Stimulated activated CD8-positive, alpha-beta memory T cell treated with anti-CD3 and anti-CD28 coated beads, Interleukin-7, amount 100 ng/mL, for 1 hour (primary cell): ENCODE results near the gene SLC35E2B.
"Not testable (repeated sequence)": the region's sequence is repeated elsewhere in the genome, so short reads cannot be mapped to it uniquely, and the experiment has no call there.

Source experiments
- DNase-seq, 2 donors: peaks; one replicate each; pipeline ENCODE4 v3.0.0-alpha.2; 2020; ENCODE audit warnings: low read depth in 2 of 2

The SLC35E2B gene

DNA sequence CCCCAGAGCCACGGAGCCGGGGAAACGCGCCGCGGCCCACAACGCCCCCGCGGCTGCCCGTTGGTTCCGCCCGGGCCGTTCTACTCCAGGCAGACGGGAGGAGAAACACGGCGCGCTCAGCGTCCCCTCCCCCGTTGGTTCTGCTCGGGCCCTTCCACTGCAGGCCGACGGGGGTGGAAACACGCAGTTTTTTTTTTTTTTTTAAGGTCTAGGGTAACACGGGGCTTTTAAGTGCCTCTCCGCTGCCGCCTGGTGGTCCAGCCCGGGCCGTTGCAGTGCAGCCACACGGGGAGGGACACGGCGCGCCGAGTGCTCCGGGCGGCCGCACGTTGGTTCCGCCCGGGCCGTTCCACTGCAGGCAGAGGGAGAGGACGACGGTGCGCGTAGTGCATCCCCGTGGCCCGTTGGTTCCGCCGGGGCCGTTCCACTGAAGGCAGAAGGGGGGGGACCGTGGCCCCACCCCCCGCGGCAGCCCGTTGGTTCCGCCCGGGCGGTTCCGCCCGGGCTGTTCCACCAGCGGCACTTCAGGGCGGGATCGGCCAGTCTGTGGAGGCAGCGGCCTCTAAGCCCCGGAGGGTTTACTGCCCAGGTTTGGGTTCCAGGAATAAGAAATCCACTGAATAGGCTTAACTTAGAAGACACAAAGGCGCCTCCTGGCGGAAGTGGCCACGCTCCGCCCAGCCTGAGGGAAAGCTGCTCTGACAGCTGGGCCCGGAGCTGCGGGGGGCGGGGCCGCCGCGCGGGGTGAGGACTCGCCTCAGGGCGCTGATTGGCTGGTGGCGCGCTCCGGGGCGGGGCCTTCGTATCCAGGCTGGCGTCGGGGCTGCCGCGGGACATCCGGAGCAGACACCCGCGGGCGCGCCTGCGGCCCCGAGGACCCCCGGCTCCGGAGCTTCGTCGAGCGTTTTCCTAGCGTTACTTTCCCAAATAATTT, at the start of gene SLC35E2B:
TSS of gene SLC35E2B (minus strand) at position 82 of the 934 bp plus-strand sequence. CDS start 16,096 bp downstream, outside the sequence.
- peak; percentile 88 to 93 for DNase-seq

DNA sequence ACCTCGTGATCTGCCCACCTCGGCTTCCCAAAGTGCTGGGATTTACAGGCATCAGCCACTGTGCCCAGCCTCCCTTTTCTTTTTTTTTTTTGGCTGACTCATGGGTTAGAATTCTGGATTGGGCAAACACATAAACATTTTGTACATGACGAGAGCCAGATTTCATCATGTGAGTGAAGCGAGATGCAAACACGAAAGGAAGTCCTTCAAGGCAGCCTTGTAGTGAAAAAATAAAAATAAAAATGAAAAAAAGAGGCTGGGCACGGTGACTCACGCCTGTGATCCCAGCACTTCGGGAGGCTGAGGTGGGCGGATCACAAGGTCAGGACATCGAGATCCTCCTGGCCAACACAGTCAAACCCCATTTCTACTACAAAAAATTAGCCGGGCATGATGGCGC, 48.4 kb upstream of the SLC35E2B start:
- DNase-seq, result not testable (repeated sequence)

- DNase-seq, result not testable (repeated sequence)
These were observed 46.3 kb upstream of the SLC35E2B start for GRCh38 chr1:1738799-1739337.

GRCh38 chr1:1737675-1738590, 45.3 kb upstream of the SLC35E2B start:
- not testable (repeated sequence) for DNase-seq

DNA sequence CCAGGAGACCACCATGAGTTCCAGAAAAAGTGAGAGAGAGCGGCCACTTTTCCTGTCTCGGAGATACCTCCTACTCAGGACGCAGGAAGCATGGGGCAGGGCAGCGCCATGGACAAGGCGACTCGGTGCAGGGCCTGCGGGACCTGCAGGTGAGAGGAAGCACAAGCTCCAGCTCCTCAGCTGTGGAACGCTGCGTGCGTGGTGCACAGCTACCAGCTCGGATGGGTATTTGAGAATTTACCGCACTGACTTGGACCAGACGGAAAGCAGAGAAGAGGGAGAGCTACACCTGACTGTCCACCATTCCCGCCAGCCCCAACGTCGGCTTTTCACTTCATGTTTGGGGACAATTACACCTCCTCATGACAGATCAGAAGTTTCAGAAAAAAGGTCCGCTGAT, 39.8 kb upstream of the SLC35E2B start:
- DNase-seq, result no peak

DNA sequence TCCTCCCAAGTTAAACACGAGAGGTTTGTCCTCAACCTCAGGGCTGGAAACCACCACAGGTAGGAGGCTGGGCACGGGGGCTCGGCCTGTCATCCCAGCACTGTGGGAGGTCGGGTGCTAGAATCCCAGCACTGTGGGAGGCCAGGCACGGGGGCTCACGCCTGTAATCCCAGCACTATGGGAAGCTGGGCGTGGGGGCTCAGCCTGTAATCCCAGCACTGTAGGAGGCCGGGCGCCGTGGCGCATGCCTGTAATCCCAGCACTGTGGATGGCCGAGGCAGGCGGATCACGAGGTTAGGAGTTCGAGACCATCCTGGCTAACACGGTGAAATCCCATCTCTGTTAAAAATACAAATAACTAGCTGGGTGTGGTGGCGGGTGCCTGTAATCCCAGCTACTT, 38.3 kb upstream of the SLC35E2B start:
- no peak for DNase-seq

DNA sequence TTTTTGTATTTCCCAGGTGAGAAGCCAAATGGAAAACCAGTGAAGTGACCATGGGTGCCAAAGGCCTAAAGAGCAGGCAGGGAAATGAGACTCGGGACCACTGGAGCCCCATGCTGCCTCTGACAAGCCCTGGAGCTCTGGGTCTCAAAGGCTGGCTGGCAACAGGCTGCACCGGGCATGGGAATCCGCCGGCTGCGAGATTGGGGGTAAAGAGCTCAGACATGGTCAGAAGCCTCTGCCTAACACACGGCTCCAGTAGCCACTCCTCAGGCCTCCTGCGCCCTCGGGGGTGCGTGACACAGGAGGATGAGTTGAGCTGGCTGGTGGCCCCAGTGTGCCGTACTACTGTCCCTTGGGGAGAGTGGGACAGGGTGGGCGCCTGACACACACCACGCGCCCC, 37.6 kb upstream of the SLC35E2B start:
- DNase-seq, result not testable (repeated sequence)

DNA sequence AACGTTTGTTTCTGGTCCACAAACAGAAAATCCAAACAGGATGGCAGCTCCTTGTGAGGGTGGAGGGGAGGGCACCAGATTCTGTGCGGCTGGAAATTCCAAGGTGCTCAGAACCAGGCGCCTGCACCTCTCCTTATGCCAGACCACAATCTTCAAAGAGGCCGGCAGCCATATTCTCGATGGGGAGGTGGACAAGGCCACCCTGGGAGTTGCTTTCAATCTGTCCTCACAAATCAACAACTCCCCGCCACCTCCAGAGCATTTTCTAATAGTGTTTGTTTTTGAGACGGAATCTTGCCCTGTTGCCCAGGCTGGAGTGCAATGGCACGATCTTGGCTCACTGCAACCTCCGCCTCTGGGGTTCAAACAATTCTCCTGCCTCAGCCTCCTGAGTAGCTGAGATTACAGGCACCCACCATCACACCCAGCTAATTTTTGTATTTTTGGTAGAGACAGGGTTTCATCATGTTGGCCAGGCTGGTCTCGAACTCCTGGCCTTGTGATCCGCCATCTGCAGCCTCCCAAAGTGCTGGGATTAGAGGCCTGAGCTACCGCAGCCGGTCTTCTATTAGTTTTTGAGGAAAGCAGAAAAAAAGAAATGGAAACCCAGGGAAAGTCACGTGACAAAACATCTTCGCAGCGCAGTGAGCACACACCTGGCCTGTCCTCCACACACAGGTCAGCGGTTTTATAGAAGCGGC, 36.7 kb upstream of the SLC35E2B start:
- not testable (repeated sequence) for DNase-seq

DNA sequence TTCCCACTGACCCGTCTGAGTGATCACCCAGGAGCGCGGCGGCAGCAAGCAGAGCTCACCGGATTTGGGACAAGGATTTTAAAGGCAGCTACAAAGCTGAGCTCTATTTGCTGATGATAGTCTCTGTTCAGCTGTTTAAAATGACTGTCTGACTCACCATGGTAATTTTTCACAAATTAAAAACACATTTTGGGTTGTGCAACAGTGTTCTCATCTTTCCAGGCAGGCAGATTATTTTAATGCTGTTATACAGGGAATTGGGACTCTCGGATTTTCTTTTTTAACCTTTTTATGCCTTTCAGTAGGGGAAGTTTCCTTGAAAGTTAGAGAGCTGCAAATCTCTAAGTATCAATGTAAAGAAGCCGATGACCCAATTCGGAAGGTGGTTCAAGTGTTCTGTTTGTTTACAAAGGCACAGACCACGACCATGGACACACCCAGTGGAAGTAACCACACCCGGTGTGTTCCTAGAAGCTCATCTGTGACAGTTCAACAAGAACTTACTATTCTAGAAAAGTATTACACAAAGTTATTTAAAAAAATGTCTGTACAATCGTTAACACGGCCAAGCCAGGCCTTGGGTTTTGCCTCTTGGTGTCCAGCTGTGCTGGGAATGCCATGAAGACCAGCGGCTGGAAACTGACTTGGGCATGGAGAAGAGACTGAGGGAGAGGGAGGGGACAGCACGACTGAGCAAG, 35.9 kb upstream of the SLC35E2B start:
- DNase-seq, result peak in 1 of 2 donors; percentile 10

- DNase-seq, result not testable (repeated sequence)
These were observed 34.6 kb upstream of the SLC35E2B start for GRCh38 chr1:1727131-1727651.

DNA sequence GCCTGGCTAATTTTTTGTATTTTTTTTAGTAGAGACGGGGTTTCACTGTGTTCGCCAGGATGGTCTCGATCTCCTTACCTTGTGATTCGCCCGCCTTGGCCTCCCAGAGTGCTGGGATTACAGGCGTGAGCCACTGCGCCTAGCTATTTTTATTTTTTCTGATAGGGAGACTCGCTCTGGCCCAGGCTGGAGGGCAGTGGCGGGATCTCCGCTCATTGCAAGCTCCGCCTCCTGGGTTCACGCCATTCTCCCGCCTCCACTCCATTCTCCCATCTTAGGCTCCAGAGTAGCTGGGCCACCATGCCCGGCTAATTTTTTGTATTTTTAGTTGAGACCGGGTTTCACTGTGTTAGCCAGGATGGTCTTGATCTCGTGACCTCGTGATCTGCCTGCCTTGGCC, 33.5 kb upstream of the SLC35E2B start:
- DNase-seq, result not testable (repeated sequence)

DNA sequence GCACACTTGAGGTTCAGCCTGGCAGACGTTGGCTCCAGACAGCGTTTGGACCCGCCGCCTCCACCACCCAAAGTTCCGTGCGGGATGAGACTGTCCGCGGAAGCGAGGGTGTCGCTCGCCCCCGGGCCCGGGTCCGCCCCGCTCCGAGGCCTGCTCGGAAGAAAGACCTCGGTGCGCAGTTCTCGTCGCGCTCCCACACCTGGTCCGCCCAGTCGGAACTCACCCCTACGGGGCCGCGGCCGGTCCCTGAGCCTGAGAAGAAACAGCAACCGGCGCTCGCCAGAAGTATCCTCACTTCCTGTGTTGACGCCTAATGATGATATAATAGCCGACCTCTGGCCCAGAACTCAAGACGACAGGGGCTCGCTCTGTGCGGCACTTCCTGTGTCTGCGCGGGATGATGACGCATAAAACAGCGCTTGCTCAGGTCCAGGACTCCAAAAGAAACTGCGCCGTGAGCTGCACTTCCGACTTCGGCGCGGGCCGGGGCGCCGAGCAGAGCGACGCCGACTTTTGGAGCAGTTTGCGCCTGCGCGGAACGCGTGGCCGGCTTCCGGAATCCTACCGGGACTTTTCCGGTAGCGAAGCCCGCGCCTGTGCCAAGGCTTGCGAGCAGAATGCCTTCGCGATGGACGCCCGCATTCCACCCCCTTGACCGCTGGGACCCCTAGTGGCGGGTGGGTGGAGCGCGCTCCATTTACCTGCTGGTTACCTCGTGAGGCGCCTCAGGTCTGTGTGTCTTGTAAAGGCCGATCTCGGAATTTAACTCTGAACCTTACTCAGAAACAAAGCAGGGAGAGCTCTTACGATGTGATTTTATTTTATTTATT, 31.7 kb upstream of the SLC35E2B start, which contains the start of gene CDK11A:
TSS of gene CDK11A (minus strand) at position 323 of the 830 bp plus-strand sequence. CDS start 1,539 bp downstream, outside the sequence.
- DNase-seq, result peak; percentile 96 to 98

- DNase-seq, result no peak
These were observed 28.6 kb upstream of the SLC35E2B start for GRCh38 chr1:1721201-1721600.

DNA sequence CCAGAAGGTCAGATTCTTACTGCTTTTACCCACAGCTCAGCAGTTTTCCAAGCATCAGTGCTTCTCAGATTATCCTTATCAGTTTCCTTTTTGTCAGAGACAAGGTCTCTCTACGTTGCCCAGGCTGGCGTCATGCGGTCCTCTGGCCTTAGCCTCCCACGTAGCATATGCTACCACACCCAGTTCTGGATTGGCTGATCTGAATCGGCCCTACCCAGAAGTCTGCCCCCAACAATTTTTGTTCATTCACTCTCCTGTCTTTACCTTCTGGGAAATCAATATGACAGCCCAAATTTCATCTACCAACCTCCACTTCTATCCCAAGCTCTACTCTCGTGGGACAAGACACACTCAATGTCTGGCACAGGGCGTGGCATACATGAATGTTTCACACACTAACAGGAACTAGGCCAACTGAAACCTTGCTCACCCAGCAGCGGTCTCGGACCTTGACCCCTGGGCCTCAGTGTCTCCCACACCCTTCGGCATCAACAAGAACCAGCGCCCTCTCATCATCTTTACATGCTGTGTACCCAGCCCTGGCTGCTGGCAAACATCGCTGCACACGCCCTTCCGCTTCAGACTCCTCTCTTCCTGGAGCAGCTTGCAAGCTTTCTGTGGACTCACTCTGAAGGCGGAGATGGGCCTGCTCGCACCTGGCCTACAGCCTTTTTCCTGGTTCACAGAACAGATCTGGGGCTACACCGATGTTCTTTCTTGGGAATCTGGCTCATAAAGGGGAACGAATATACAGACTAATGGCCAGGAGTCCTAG, 22.7 kb upstream of the SLC35E2B start:
- DNase-seq, result not testable (repeated sequence)

- not testable (repeated sequence) for DNase-seq
These were observed 15.3 kb upstream of the SLC35E2B start for GRCh38 chr1:1707897-1708296.

DNA sequence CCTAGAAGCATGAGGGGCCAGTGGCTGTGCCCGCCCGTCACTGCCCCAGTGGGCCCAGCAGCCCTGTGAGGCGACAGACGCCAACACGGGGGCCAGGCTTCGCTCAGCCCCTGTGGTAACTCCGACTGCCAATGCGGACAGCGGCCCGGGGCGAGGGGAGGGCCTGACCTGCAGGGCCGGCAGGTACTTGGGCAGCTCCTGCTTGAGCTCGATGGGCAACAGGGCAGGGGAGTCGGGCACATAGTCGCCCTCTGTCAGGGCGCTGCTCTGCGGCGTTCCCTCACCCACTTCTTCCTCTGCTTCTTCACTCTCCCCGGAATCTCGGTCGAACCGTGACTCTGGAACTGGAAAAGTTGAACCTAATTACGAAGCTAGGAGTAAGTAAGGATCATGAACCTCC, 14.6 kb upstream of the SLC35E2B start:
- not testable (repeated sequence) for DNase-seq

GRCh38 chr1:1705623-1706022, 13.0 kb upstream of the SLC35E2B start:
- not testable (repeated sequence) for DNase-seq

DNA sequence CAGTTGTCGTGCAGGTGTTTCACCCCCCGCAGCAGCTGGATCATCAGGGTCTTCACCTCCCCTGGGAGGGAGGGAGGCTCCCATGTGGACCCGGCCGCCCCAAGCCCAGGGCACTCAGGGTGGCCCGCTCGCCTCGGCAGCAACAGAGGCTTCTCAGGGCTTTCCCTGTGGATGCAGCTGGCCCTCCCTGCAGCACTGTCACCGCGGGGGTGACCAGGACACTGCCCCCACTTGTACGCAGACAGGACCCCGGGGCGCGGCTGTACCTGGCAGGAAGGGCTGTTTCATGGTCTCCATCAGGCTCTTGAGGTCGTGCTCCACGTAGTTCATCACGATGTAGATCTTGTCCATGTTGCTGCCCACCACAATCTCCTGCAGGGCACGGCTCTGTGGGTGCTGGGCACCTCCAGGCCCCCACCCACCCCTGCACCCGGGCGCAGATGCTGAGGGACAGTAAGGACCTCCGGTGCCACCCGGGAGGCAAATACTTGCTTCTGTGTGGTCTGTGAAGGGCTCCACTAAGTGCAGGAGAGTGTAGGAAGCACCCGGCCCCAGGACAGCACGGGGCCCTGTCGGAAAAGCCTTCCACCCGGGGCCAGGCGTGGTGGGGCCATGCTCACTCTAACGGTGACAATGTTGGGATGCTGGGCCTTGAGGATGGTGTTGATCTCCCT, 11.8 kb upstream of the SLC35E2B start:
- DNase-seq, result not testable (repeated sequence)
